ENCODE data around the gene SEL1L3. TPM values are rescaled to one million over a fixed set of nuclear protein-coding genes. Genes with fewer than 3 reads are reported as not detected.
A peak's percentile ranks its signal among the peaks of the same experiment; 100 is the strongest.

SEL1L3 gene
- total and polyA plus RNA-seq, 11 donors: 1.1 to 20.7 (median 3.6) TPM

DNA sequence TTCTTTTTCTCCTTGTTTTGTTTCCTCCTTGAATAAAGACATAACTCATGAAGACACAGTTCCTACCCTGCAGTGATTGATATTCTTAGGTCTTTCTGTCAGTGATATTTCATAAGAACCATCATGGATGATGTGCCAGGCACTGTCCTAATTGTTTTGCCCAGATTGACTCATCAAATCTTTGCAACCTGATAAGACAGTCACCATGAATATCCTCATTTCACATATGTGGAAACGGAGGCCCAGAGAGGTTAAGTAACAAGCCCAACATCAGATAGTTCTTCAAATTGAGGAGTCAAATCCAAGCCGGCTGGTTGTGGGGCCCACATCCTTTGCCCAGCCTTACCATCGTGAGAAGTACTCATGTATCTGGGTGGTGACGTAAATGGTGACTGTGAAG, 69.9 kb downstream of the SEL1L3 start:
- H3K27ac ChIP-seq: no peak overlapping the region
- intact Hi-C loops (cut with DNase I): no loop called here
- DNase-seq (no peak), ATAC-seq (no peak)
- H3K4me1 ChIP-seq: no peaks in the 10 kb centered on the region
- no peaks in the 10 kb centered on the region for H3K27me3 ChIP-seq
- H3K9me3 ChIP-seq: no peaks in the 10 kb centered on the region
- H3K36me3 ChIP-seq: peaks cover 0 to 6% (median 0%) of the 10 kb centered on the region in 9 donors
- TF ChIP-seq, protein P1, sequence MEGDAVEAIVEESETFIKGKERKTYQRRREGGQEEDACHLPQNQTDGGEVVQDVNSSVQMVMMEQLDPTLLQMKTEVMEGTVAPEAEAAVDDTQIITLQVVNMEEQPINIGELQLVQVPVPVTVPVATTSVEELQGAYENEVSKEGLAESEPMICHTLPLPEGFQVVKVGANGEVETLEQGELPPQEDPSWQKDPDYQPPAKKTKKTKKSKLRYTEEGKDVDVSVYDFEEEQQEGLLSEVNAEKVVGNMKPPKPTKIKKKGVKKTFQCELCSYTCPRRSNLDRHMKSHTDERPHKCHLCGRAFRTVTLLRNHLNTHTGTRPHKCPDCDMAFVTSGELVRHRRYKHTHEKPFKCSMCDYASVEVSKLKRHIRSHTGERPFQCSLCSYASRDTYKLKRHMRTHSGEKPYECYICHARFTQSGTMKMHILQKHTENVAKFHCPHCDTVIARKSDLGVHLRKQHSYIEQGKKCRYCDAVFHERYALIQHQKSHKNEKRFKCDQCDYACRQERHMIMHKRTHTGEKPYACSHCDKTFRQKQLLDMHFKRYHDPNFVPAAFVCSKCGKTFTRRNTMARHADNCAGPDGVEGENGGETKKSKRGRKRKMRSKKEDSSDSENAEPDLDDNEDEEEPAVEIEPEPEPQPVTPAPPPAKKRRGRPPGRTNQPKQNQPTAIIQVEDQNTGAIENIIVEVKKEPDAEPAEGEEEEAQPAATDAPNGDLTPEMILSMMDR (IDR thresholded peaks at IDR 0.05): no peak
- TF ChIP-seq POLR2A (IDR thresholded peaks at IDR 0.05): no peak
- no peak overlapping the region for H3K4me3 ChIP-seq
- WGBS, 4 donors: 89 to 96% (median 93%) methylated on average over 4 of the region's 4 CpGs

DNA sequence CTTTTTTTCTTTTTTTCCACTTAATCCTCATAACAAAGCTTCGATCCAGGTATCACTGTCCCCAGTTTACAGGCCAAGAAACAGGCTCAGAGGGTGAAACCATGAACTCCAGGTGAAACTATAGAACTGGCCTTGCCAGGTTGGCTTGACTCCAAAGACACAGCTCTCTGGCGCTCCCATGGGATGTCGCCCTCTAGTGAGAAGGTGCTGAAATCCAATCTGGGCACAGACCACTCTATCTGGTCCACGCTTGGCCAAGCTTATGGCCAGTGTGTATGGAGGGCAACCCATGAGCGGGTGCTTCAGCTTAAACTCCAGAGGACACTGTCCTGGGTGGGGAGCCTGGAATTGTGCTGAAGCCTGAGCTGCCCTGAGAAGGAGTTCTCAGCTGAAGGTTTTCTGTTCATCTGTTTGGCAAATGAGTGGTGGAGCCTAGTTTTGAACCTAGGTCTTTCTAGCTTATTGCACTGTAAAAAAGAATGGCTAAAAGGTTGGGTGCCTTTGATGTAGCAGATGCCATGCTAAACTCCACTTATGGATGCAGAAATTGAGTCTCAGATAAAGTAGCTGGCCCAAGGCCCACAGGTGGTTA, 70.5 kb downstream of the SEL1L3 start:
- ATAC-seq (peak in 2 of 4 donors; percentile 39 to 50), DNase-seq (no peak)
- peaks cover 0 to 12% (median 0%) of the 10 kb centered on the region in 9 donors for H3K36me3 ChIP-seq
- no peaks in the 10 kb centered on the region for H3K9me3 ChIP-seq
- WGBS, 4 donors: 76 to 83% (median 79%) methylated on average over 5 of the region's 5 CpGs
- TF ChIP-seq, protein P1 (IDR thresholded peaks at IDR 0.05): peak in 10 of 12 donors; percentile 14 to 47 (median 30)
- no peak for TF ChIP-seq POLR2A (IDR thresholded peaks at IDR 0.05)
- H3K27ac ChIP-seq: no peak overlapping the region
- intact Hi-C loops (cut with DNase I): no loop called here
- no peak overlapping the region for H3K4me3 ChIP-seq
- H3K27me3 ChIP-seq: no peaks in the 10 kb centered on the region
- no peaks in the 10 kb centered on the region for H3K4me1 ChIP-seq

DNA sequence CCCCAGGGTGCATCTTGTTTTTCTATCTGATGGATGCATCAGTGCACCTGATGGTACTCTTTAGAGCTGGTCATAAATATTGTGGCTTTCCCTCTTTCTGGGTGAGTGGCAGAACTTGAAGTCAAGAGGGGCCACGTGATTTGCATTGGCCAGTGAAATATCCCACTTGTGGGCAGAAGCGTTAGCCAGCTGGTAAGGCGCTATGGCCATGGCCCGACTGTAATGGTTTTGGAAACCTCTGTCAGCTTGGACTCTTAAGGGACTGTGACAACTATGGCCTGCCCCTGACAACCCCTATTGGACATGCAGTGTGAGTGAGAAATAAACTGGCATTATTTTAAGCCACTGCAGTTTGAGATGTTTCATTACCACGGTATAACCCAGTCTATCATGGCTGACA, 72.8 kb downstream of the SEL1L3 start:
- 91 to 94% (median 94%) methylated on average over 5 of the region's 5 CpGs for WGBS, 4 donors
- no peak for ATAC-seq
- Histone ChIP-seq H3K4me1 (no peaks in the 10 kb centered on the region), H3K9me3 (no peaks in the 10 kb centered on the region), H3K4me3 (no peak overlapping the region), H3K27me3 (no peaks in the 10 kb centered on the region), H3K27ac (no peak overlapping the region), H3K36me3 (peaks cover 0 to 18% (median 0%) of the 10 kb centered on the region in 9 donors)
- DNase-seq: no peak
- intact Hi-C loops (cut with DNase I): no loop called here
- TF ChIP-seq POLR2A (IDR thresholded peaks at IDR 0.05): no peak
- TF ChIP-seq, protein P1 (IDR thresholded peaks at IDR 0.05): no peak

DNA sequence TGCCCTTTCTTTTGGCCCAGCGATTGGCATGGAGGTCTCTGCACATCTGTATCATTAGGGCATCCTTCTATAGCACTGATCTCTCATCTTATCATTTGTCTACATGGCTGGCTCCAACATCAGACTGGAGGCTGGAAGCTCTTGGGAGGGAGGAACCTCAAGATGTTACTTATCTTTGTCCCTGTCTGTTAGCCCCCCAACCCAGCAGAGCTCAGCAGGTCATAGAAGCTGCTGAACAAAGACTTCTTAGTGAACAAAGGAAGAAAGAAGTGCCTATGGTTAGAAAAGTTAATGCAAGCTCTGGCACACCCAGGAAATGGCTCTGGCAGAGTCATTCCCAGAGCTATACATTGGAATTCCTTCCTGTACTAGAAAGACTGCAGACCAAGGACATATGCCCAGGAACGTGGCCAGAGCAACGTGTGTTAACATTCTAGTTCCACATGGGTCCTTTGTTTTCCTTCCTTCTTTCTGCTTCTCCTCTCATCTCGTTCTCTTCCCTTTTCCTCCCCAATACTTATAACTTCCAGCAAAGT, 74.0 kb downstream of the SEL1L3 start:
- 75 to 85% (median 83%) methylated on average over 4 of the region's 4 CpGs for WGBS, 4 donors

More for the DNA sequence above, 74.0 kb downstream of the SEL1L3 start:
- Histone ChIP-seq H3K36me3 (peaks cover 0 to 18% (median 0%) of the 10 kb centered on the region in 9 donors), H3K27me3 (no peaks in the 10 kb centered on the region), H3K27ac (no peak overlapping the region), H3K9me3 (no peaks in the 10 kb centered on the region), H3K4me3 (no peak overlapping the region), H3K4me1 (peaks cover 0 to 6% (median 0%) of the 10 kb centered on the region in 12 donors)
- DNase-seq: no peak
- intact Hi-C loops (cut with DNase I): no loop called here
- no peak for ATAC-seq
- no peak for TF ChIP-seq POLR2A (IDR thresholded peaks at IDR 0.05)
- TF ChIP-seq, protein P1 (IDR thresholded peaks at IDR 0.05): no peak
